NB4 (cell line): ENCODE measurements around the gene CORO2A.

Experiments used
- DNase-seq: peaks from one replicate; pipeline ENCODE4 v3.0.0; 2010; ENCODE audit warnings: low read depth
- H3K4me3 ChIP-seq: one replicate; pipeline ENCODE4 v1.5.1; 2011; ENCODE audit warnings: mild to moderate bottlenecking, low read depth, low read length, moderate library complexity
- CTCF ChIP-seq: IDR thresholded peaks from one replicate; pipeline ENCODE4 v1.5.1; 2012; ENCODE audit warnings: low read depth, low read length
- MAX ChIP-seq: IDR thresholded peaks from 2 replicates; pipeline ENCODE4 v1.6.1; 2011; ENCODE audit warnings: low read depth, low read length
- MYC ChIP-seq: IDR thresholded peaks from 2 replicates; pipeline ENCODE4 v1.6.1; 2011; ENCODE audit warnings: low read depth, low read length
- POLR2A ChIP-seq: IDR thresholded peaks from 2 replicates; pipeline ENCODE4 v1.6.1; 2011; ENCODE audit warnings: mild to moderate bottlenecking; ENCODE audit not compliant: insufficient read length; ENCODE audit errors: extremely low read depth

Gene CORO2A

DNA sequence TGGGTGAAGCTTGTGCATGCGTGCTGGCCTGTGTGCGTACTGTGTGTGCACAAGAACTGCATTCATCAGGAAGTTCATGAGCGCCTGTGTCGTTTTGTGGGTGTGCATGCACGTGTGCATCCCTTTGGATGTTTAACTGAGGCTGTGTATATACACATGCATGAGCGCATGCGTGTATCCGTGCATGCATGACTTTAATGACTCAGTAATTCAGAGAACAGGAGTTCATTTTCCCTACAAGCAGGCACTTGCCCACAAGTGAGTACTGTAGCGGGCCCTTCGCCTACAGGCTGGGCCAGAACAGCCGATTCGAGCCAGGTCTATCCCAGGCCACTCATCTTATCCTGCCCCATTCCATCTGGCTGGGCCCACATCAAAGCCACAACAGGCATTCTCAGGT is 29.8 kb downstream of the CORO2A start:
- DNase-seq = no peak
- H3K4me3 ChIP-seq = no peak overlapping the region
- TF ChIP-seq MYC (no peak), CTCF (no peak), POLR2A (no peak), MAX (no peak)

DNA sequence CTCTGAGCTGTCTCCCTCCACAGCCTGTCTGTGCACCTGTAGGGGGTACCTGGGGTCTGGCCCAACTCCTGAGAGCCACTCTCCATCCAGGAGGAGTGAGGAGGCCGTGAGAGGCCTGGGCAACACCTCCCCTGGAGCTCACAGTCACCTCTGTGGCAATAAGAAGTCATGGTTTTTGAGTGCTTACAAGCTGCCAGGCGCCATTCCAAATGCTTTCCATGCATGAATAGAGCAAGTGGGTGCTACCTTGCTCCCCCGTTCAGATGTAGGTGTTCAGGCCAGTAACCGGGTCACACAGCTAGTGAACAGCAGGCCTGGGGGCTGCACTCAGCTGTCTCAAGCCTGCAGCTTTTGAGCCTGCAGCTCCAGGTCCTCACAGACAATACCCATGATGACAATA is 30.6 kb downstream of the CORO2A start:
- DNase-seq = no peak
- TF ChIP-seq POLR2A (no peak), MAX (no peak), MYC (no peak), CTCF (no peak)
- no peak overlapping the region for H3K4me3 ChIP-seq

GRCh38 chr9:98159790-98160189 is 32.6 kb downstream of the CORO2A start:
- no peak for TF ChIP-seq CTCF
- no peak for TF ChIP-seq MAX
- TF ChIP-seq MYC = no peak
- no peak for TF ChIP-seq POLR2A
- no peak for DNase-seq
- no peak overlapping the region for H3K4me3 ChIP-seq

DNA sequence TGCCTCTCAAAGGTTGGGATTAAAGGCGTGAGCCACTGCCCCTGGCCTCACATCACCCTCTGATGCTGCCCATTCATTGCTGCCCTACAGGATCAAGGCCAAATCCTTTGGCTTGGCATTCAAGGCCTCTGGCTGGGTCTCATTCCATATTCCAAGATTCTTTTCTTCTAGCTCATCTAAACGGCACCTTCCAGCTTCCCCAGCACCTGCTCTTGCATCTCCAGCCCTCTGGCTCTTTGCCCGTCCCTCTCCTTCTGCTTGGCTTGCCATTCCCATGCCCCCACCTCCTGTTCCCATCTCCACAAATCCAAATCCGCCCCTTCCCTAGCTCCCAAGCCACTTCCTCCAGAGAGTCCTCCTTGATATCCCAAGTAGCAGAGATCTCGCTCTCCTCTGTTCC is 33.1 kb downstream of the CORO2A start:
- no peak overlapping the region for H3K4me3 ChIP-seq
- TF ChIP-seq CTCF (no peak), POLR2A (no peak), MYC (no peak), MAX (no peak)
- no peak for DNase-seq

DNA sequence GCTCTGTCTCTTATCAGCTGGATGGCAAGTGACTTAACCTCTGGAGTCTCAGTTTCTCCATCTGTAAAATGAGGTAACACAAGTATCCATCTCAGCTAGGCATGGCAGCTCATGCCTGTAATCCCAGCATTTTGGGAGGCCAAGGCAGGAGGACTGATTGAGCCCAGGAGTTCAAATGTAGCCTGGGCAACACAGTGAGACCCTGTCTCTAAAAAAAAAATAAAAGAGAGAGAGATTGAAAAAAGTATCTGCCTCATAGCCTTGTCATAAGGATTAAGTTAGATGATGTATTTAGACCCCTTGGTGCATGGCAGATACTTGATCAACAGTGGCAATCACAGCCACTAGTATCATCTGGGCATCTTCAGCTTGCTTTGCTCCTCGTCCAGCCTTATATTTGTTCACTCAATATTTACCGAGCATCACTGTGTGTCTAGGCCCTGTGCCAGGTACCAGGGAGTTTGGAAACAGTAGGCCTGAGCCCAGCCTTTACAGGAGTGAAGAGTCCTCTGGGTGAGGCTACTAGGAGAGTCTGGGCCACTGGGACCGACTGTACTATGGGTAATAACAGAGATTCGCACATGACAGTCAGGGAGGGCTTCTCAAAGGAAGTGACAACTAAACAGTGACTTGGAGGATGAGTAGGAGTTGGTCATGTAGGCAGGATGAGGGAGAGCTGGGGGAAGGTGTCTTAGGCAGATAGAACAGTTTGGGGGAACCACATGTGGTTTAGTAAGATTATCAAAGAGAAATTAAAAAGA is 34.2 kb downstream of the CORO2A start:
- TF ChIP-seq MYC (no peak), POLR2A (no peak), CTCF (no peak), MAX (no peak)
- H3K4me3 ChIP-seq = no peak overlapping the region
- DNase-seq = no peak
